Heart left ventricle (tissue), 13 donors: Measurements from ENCODE around the gene SCAMP1.

Source experiments
- POLR2A ChIP-seq, 2 donors: fragments of 450-650 bp; IDR thresholded peaks; one replicate each; pipeline ENCODE4 v1.6.1; 2017; ENCODE audit warnings: antibody characterized with exemption in 2 of 2, mild to moderate bottlenecking in 2 of 2, moderate library complexity in 2 of 2
- TF ChIP-seq, protein P1 (sequence below), 12 donors: fragments of 200-600 bp; sonication (generic) in 4 of 12; IDR thresholded peaks; one replicate each; pipeline versions ENCODE4 v1.5.0 to v1.8.0; 2018 to 2022; ENCODE audit warnings: antibody characterized with exemption in 12 of 12, mild to moderate bottlenecking in 5 of 12
- donor health status: ischemic (EF 13 %, LVEDD 7.1; RV severe dilation, severe dysfunction).
- donor health status: DM: no; HTN: yes; CAD: no.
- donor health status: DM: no; HTN: no; CAD: no.
- donor health status: ischemic (EF 25% LVEDD 6.9; RV normal size, moderate dysfunction).
- donor health status: ischemic (EF 25% LVEDD 5.7; RV mildly dilated, moderate dysfunction).
- donor health status: ischemic (EF 35%, LVEDD 5.7; RV mildly dilated, moderate dysfunction).
- donor health status: nonischemic (EF 11% LVEDD 7.7; RV severe dilation, severe dysfunction).
- donor health status: DM: yes; HTN: yes; CAD: no.
- donor health status: PGD.
- donor health status: ischemic (EF 29% LVEDD 5.4; RV normal size, mild dysfunction).
- donor health status: nonischemic (EF 23%, LVEDD 6.1; RV moderate dilation, normal function).

DNA sequence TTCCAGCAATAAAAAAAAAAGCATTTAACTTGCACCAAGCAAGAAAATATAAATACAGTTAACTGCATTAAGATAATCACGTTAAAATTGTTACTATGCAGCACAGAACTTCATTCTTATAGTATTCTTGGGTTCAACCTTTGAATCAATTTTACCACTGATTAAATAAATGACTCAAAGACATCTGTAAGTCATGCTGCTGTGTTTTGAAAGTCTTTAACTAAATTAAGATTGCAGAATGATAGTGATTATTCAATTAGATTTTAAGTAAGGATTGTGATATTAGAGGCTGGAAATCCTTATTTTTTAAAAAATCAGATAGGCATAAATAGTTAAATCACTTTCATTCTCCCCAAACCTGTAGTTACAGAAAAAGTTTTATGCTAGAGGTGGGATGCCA, 116.4 kb downstream of the SCAMP1 start:
- TF ChIP-seq POLR2A (IDR thresholded peaks at IDR 0.05): no peak
- TF ChIP-seq, protein P1, sequence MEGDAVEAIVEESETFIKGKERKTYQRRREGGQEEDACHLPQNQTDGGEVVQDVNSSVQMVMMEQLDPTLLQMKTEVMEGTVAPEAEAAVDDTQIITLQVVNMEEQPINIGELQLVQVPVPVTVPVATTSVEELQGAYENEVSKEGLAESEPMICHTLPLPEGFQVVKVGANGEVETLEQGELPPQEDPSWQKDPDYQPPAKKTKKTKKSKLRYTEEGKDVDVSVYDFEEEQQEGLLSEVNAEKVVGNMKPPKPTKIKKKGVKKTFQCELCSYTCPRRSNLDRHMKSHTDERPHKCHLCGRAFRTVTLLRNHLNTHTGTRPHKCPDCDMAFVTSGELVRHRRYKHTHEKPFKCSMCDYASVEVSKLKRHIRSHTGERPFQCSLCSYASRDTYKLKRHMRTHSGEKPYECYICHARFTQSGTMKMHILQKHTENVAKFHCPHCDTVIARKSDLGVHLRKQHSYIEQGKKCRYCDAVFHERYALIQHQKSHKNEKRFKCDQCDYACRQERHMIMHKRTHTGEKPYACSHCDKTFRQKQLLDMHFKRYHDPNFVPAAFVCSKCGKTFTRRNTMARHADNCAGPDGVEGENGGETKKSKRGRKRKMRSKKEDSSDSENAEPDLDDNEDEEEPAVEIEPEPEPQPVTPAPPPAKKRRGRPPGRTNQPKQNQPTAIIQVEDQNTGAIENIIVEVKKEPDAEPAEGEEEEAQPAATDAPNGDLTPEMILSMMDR (IDR thresholded peaks at IDR 0.05): no peak
